GM18499 (cell line): ENCODE data around the gene GPX3.

ENCODE experiments used
- ATAC-seq: cut with Tn5 transposase; IDR thresholded peaks from one replicate; pipeline ENCODE4 v1.9.1; 2021; ENCODE audit warnings: moderate number of reproducible peaks; ENCODE audit not compliant: insufficient read depth, unreplicated experiment

Gene GPX3

DNA sequence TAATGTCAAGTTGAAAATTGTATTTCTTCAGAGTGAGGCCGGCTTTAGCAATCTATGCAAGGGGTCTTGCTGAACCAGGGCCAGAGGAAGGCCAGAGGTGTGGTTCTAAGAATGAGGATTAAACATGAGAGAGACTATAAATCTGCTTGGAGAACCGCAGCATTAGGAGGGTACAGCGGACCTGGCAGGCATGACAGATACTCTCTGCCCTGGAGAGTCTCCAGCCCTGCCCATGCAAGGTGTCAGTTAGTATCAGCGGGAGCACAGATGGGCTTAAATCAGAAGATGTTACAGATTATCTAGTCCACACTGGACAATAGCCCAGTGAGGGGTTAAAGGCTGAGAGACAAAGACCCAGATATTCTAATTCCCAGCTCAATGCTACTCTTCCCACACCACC lies 11.5 kb upstream of the GPX3 start:
- ATAC-seq = no peak

DNA sequence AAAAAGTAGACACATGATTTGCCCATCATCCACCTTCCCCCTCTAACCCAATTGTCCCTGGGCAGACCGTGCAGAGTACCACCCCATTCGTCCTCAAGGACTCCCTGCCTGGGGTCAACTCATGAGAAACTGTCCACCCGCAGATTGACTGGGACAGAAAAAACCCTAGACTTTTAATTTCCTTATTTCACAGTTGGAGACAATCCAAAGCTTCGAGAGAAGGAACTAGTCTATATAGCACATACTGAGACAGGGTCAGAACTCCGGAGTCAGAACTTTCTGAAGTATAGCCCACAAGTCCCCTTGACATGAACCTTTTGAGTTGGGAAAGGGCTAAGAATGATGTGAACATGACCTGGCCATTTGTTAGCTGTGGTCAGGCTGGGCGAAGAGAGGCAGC lies 7.5 kb upstream of the GPX3 start:
- ATAC-seq = no peak

DNA sequence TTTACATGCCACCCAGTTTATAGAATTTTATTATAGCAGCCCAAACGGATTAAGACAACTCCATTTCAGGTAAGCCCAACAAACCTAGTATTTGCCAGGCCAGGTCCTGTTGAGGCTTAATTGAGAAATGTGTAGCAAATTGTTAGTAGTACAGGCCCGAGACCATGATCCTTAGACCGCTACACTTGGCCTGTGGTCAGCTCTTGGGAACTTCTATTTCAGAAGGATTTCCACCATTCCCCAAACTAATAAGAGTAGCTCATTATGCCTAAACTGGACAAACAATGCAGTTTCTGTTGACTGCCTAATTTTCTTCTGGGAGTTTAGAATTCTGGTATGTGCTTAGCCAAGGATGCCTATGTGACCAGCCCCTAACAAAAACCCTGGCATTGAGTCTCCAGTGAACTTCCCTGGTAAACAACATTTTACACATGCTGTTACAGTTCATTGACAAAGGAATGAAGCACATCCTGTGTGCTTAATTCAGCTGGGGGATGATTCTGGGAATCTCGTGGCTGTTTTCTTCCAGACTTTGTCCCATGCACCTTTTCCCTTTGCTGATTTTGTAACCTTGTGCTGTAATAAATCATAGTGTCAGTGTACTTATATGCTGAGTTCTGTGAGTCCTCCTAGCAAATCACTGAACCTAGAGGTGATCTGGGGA lies 5.6 kb upstream of the GPX3 start:
- ATAC-seq = no peak

DNA sequence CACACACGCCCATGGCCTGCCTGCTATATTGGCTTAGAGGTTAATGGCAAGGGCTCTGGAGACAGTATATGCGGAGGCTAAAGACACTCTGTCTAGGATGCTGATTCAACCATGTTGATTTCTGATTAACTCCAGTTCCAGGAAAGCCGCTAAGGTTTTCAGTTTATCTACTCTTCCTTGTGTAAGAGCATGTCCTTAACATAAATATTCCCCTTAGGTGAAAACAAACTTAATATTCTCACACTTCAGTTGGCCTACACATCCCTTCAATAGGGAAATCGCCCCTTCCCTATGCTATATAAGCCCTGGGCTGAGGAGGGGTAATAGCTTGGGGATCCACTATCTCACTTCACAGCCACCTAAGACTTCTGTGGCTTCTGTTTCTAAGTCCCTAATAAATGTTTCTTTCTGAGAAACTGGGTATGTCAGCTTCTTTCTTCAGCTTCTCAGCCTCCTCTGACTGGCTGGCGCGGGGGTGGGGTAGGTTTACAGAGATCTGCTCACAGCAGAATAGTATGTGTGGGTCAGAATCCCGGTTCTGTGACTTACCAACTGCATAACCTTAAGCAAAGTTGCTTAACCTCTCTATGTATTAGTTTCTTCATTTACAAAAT lies 4.3 kb upstream of the GPX3 start:
- no peak for ATAC-seq

DNA sequence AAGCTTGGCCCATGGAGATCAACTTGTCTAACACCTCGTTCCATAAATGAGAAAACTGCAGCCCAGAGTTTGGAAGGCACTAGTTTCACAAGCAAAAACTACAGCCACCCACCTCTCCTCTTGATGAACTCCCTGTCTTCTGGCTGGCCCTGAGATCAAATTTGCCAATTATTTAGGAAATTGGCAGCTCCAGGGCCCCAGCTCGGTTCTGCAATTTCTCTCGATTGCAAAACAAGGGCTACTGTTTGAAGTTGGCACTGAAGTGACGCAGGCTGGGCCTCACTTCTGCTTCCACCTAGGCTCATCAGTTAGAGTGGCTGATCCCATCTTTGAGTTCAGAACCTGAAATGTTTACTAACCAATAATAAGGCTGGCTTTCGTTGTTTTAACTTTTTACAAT lies 3.7 kb upstream of the GPX3 start:
- ATAC-seq = no peak

DNA sequence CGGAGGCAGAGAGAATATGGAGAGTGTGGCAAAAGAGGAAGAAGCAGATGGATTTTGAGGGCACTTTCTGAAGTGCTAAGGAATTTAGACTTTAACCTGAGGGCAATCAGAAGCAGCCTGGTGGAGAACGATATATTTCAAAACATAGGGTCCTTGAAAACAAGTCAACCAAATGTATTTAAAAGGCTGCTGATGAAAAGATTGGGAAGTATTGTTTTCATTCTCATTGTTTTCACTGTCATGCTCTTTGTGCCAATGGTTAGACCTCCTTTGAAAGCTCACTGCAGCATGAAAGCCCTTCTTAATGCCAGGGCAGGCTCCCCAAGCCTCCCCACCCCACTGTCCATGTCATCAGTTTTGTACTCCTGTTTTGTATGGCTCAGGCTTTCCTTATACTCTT lies 2.5 kb upstream of the GPX3 start:
- ATAC-seq = no peak

DNA sequence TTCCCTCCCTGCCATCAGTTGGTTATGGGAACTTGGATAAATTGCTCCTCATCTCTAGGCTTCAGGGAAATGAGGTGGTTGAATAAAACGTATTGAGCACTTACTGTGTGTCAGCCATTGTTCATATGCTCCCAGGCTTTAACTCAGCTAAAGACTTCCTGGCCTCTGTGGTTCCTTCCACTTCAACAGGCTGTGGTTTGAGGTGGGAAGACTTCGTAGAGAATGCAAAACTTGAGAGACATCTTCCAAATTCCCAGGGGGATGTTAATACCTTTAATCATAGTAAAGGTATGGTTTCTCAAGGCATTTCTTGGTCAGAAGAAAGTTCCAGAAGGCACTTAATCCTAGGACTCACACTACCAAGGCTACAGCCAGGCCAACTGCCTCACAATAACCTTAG lies 1.5 kb upstream of the GPX3 start:
- no peak for ATAC-seq

DNA sequence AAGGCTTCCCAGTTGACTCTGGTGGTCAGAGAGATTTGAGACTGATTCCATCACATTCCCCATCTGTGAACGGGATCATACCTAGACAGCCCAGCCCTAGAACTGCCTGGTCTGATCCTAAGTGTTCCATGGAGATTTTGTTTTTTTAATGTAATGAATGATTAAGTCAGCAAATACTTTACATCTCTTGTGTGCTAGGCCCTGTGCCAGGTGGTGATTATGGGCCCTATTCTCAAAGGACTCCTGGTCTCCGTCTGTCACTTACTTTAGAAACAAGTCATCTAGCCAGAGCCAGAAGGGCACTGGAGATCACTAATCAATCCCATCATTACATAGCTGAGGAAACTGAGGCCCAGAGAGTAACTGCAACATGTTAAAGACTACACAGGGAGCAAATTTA lies 1.1 kb upstream of the GPX3 start:
- no peak for ATAC-seq

DNA sequence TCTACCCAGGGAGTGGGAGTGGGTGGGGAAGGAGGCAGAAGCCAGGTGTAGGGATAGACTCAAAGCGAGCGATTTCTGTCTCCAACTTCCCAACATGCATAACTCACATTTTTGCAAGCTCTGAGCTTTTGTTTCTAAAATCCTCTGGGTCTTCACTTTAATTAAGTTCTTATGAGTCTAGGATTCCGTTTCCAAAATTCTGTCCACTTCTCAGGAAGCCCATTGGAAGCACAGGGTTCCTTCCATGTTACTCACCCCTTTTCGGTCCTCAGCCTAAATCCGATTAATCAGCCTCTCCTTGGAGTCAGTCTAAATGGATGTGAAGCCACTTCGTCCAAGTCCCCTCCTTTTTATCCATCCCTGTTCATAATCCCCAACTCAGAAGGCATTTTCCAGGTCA lies 1.4 kb downstream of the GPX3 start:
- ATAC-seq = no peak

DNA sequence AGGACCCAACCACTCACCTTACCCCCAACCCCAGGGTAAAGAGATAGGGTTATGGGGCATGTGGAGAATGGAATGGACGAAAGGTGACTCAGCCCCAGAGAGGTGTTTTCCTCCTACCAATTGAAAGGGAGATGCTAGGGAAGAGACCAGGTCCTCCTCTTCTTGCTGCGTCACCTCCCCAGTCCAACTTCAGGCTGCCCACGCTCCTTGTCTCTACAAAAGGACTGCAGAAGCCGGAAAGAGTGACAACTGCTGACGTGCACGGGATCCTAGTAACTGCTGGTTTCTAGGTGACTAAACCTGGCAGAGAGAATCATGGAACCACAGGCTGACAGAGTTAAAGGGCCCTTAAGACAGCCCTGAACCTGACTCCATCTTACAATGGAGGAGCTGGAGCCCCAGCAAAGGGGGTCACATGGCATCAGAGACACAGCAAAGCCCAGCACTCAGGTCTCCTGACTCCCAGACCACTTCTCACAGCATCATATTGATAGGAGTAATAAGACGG lies 2.2 kb downstream of the GPX3 start:
- no peak for ATAC-seq

DNA sequence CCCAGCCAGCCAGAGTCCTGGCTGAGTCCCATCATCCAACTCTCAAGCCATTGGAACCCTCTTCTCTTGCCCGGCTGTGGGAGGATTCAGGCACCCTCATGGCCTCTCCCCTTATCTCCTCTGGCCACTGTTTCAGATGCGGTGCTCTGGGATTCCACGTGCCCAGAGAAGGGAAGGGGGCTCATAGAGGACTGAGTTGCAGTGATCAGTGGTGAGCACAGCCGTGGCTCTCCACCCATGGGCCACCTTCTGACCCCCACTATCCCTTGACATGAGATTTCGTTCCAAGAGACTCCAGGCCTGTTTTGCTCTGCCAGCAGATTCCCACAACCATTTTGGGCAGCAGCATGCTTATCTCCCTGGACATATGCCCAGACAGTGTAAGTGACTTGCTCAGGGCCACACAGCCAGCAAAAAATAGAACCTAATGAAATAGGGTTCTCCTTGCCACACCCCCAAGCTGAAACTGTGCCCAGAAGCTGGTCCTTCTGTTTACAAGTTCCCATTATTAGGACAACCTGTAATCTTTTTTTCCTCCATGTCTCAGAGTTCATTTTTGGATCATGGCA lies 2.7 kb downstream of the GPX3 start:
- ATAC-seq = no peak

DNA sequence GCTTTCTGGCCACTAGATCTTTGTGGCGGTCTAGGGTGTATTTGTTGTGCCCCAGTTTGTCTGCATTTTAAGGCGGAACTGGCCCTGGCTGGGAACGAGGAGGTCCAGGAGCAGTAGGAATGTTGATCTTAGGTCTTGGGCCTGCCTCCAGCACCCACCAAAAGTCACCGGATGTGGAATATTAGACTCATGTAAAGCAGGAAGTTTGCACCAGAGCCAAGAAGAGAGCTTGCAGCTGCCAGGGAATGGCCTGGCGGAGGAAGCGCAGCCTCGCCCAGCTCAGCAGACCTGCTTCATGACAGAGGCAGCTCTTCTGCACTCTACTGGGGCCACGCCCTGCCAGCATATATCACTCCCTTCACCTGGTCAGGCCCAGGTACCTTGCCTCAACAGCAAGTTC lies 3.3 kb downstream of the GPX3 start:
- ATAC-seq = no peak

DNA sequence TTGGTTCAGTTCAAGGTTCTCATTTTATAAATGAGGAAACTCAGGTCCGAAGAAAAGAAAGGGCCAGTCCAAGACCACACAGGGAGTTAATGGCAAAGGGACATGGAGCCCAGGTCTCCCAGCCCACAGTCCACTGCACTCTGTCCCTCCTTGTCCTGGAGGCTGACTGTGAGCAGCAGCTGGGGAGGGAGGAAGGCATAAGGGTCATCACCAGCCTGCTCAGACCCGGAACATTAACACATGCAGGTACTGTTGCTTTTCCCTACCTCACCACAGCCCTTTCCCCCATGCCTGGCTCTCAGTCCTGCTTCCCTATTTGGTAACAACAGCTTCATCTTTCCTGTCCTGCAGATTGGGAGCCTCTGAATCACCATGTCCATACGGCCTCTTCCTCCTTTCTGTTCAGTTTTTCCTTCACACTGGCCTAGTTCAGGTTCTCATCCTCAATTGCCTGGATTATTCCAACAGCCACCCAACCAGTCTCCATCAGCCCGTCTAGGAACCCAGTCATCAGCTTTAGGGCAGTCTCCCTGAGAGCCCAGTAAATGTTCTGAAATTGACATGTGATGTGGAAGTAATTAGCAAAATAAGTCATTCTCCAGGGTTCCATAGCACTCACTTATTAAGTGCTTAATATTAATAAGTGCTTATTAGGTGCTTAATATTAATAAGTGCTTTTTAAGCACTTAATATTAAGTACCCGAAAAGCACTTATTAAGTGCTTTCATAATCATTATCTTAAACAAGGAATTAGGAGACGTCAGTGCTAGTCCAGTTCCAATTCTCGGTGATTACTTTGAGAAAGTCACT lies 4.3 kb downstream of the GPX3 start:
- no peak for ATAC-seq

DNA sequence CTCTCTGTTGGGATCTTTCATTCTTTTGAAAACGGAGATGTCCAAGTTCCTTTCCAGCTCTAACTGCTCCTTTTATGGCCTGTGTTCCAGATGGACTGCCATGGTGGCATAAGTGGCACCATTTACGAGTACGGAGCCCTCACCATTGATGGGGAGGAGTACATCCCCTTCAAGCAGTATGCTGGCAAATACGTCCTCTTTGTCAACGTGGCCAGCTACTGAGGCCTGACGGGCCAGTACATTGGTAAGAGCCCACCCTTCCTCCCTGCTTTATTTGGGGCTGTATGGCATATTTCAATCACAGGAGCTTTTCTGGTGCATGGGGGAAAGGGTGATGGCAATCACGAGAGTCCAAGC lies 4.8 kb downstream of the GPX3 start:
- ATAC-seq = no peak

DNA sequence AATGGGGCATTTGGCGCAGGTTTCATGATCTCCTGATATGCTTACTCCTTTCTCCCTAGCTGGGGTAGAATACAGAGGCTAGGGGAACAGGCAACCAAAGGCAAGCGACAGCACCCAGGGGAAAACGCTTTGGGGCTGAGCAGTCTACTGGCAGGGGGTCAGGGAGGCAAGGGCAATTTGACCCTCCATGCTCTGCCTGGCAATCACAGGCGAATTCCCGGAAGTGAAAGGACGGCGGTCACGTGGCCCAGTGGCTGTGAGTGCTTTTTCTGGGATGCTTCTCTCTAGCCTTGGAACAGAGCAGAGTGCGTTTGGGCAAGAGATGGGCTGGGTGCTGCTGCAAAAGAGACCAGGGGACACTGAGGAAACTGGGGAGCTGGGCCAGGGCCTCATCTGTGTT lies 5.7 kb downstream of the GPX3 start:
- no peak for ATAC-seq

DNA sequence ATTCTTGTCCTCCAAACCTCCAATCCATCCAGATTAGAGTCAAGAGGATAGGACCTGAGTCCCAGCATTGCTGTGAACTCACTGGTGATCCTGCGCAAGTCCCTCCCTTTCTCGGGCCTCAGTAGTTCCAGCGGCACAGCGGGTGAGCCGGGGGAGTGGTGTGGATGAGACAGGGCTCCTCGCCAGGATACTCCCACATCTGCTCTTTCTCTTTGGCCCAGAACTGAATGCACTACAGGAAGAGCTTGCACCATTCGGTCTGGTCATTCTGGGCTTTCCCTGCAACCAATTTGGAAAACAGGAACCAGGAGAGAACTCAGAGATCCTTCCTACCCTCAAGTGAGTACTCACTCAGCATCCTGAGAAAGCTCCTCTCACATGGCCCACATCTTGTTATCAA lies 6.3 kb downstream of the GPX3 start:
- ATAC-seq = no peak

DNA sequence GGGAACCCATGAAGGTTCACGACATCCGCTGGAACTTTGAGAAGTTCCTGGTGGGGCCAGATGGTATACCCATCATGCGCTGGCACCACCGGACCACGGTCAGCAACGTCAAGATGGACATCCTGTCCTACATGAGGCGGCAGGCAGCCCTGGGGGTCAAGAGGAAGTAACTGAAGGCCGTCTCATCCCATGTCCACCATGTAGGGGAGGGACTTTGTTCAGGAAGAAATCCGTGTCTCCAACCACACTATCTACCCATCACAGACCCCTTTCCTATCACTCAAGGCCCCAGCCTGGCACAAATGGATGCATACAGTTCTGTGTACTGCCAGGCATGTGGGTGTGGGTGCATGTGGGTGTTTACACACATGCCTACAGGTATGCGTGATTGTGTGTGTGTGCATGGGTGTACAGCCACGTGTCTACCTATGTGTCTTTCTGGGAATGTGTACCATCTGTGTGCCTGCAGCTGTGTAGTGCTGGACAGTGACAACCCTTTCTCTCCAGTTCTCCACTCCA lies 7.6 kb downstream of the GPX3 start:
- no peak for ATAC-seq

DNA sequence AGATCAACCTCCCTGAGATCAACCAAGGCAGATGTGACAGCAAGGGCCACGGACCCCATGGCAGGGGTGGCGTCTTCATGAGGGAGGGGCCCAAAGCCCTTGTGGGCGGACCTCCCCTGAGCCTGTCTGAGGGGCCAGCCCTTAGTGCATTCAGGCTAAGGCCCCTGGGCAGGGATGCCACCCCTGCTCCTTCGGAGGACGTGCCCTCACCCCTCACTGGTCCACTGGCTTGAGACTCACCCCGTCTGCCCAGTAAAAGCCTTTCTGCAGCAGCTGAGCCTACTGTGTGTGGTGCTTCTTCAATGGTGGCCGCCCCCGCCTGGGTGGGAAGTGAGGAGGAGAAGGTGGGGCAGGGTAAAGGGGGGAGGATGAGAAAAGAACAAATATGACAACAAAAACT lies 8.3 kb downstream of the GPX3 start:
- no peak for ATAC-seq

DNA sequence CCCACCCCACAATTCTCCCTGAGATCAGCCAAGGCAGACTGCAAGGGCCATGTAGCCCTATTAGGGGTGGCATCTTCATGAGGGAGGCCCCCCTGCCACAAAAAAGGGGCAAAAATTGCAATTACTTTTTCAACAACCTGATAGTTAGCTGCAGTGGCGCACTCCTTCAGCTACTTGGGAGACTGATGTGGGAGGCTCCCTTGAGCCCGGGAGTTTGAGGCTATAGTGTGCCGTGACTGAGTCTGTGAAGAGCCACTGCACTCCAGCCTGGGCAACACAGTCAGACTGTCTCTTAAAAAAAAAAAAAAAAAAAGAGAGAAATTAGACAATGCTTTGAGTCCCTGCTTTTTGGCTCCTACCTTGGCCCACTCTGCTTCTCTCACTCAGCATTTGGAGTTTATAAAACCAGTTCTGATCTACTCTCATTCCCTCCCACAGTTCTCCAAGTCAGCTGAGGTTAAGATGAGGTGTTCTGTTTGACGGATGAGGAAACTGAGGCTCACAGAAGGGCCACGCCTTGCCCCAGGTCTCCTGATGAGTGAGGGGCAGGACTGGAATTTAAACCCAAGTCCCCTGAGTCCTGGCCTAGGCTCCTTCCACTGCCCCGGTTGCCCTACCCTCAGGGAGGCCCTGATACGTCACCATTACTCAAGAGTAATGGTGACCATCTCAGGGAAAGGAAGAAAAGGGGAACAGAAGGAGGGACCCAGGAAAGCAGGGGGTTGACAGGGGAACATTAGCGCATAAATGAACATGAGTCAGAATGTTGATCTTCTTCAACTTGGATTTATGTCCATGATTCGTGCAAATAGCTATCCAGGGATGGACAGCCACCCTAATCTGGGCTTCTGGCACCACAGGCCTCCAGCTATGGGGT lies 9.0 kb downstream of the GPX3 start:
- no peak for ATAC-seq

DNA sequence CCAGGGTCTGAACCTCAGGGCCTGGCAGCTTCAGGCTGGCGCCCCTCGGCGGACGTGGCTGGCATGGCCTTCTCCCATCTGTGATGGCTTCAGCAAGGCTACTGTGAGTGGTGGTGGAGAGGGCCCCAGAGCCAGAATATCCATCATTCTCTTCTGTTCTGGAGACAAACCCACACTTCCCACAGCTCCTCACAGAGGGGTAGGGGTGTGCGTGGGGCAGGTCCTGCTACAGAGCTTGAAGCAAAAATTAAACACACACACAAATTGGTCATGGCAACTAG lies 9.6 kb downstream of the GPX3 start:
- no peak for ATAC-seq
